Lung (tissue), 12 donors: ENCODE data around the gene CXCL13. TPM values are rescaled to one million over a fixed set of nuclear protein-coding genes. Genes with fewer than 3 reads are reported as not detected.

ENCODE experiments used
- ATAC-seq: fragments of 200-7000 bp; cut with Tn5 transposase; one replicate; pipeline ENCODE4 v1.9.1; 2020; ENCODE audit warnings: moderate number of reproducible peaks; ENCODE audit not compliant: insufficient read depth, low FRiP score
- DNase-seq, 3 donors: peaks; one replicate each; pipeline ENCODE4 v3.0.0-alpha.2; 2013 to 2017
- H3K27ac ChIP-seq, 2 donors: one replicate each; pipeline ENCODE4 v1.5.1; 2013; ENCODE audit warnings: mild to moderate bottlenecking in 2 of 2, moderate library complexity in 2 of 2, control low read depth in 1 of 2, inconsistent platforms in 1 of 2, low read depth in 1 of 2, low read length in 1 of 2
- H3K27me3 ChIP-seq, 3 donors: one replicate each; pipeline ENCODE4 v1.5.1; 2013; ENCODE audit warnings: low read length in 2 of 3; ENCODE audit not compliant: control insufficient read depth in 3 of 3, insufficient read depth in 3 of 3
- H3K36me3 ChIP-seq, 4 donors: one replicate each; pipeline ENCODE4 v1.5.1; 2013; ENCODE audit warnings: low read length in 4 of 4, mild to moderate bottlenecking in 1 of 4, moderate library complexity in 1 of 4; ENCODE audit not compliant: control insufficient read depth in 4 of 4, insufficient read depth in 4 of 4
- H3K4me1 ChIP-seq, 5 donors: one replicate each; pipeline ENCODE4 v1.5.1; 2013; ENCODE audit warnings: low read length in 5 of 5, mild to moderate bottlenecking in 2 of 5, moderate library complexity in 1 of 5; ENCODE audit not compliant: control insufficient read depth in 5 of 5, insufficient read depth in 5 of 5
- H3K4me3 ChIP-seq: one replicate; pipeline ENCODE4 v1.5.1; 2013; ENCODE audit warnings: mild to moderate bottlenecking, control low read depth, moderate library complexity
- H3K9ac ChIP-seq, 2 donors: one replicate each; pipeline ENCODE4 v1.5.1; 2013; ENCODE audit warnings: low read length in 2 of 2, control low read depth in 1 of 2; ENCODE audit not compliant: insufficient read depth in 1 of 2
- H3K9me3 ChIP-seq, 4 donors: one replicate each; pipeline ENCODE4 v1.5.1; 2013; ENCODE audit warnings: low read length in 3 of 4, mild to moderate bottlenecking in 1 of 4, moderate library complexity in 1 of 4; ENCODE audit not compliant: control insufficient read depth in 4 of 4, insufficient read depth in 3 of 4
- CTCF ChIP-seq: IDR thresholded peaks from 2 replicates; pipeline ENCODE4 v1.5.1; 2012; ENCODE audit warnings: mild to moderate bottlenecking; ENCODE audit errors: control extremely low read depth, extremely low read depth
- WGBS, 2 donors: extraction: QIAGEN DNeasy Blood & Tissue Kit; methylation state at CpG; one replicate each; pipeline ENCODE4 v1.1.7; 2013; 5-methylcytosine and 5-hydroxymethylcytosine counted together
- polyA plus RNA-seq, 2 donors: library from polyadenylated mRNA; stranded (reverse); fragments of 200-250 nt; gene quantifications; one replicate each; pipeline ENCODE4 v1.2.1, GENCODE V29; 2013
- total RNA-seq, 2 donors: library from RNA; depleted of rRNA in 1 of 2; stranded (reverse); fragments of >200 nt in 1 of 2; gene quantifications; one replicate each; pipeline ENCODE4 v1.2.1, GENCODE V29; 2014 to 2021
- donor health status: control.
- donor health status: control.
- donor health status: Bipolar disorder and iron deficiency.
- donor health status: healthy.
- donor health status: DM: yes; HTN: yes; CAD: no.

CXCL13 gene
- total and polyA plus RNA-seq, 4 donors = 0.26 to 50.0 (median 5.4) TPM; not detected in 1

GRCh38 chr4:77593101-77593500 lies 12.5 kb upstream of the CXCL13 start:
- TF ChIP-seq CTCF = no peak
- no peak overlapping the region for H3K9ac ChIP-seq
- no peaks in the 10 kb centered on the region for H3K4me1 ChIP-seq
- H3K36me3 ChIP-seq = no peaks in the 10 kb centered on the region
- ATAC-seq (no peak), DNase-seq (no peak)
- H3K9me3 ChIP-seq = no peaks in the 10 kb centered on the region
- WGBS, 2 donors = 53 to 60% methylated on average over 7 of the region's 7 CpGs
- H3K4me3 ChIP-seq = no peak overlapping the region
- no peaks in the 10 kb centered on the region for H3K27me3 ChIP-seq
- H3K27ac ChIP-seq = no peak overlapping the region

- Histone ChIP-seq H3K9ac (no peak overlapping the region), H3K4me1 (no peaks in the 10 kb centered on the region), H3K36me3 (no peaks in the 10 kb centered on the region), H3K27me3 (no peaks in the 10 kb centered on the region), H3K9me3 (no peaks in the 10 kb centered on the region), H3K27ac (no peak overlapping the region), H3K4me3 (no peak overlapping the region)
- ATAC-seq (no peak), DNase-seq (no peak)
- no peak for TF ChIP-seq CTCF
- WGBS, 2 donors = 73 to 85% methylated on average over 2 of the region's 2 CpGs
Observed at GRCh38 chr4:77593993-77594392, 11.6 kb upstream of the CXCL13 start.

- Histone ChIP-seq H3K27ac (no peak overlapping the region), H3K27me3 (peaks cover 0 to 4% (median 0%) of the 10 kb centered on the region in 3 donors), H3K9me3 (no peaks in the 10 kb centered on the region), H3K4me1 (no peaks in the 10 kb centered on the region), H3K9ac (no peak overlapping the region), H3K4me3 (no peak overlapping the region), H3K36me3 (no peaks in the 10 kb centered on the region)
- ATAC-seq (no peak), DNase-seq (no peak)
- 83 to 88% methylated on average over 4 of the region's 4 CpGs for WGBS, 2 donors
- TF ChIP-seq CTCF = no peak
Observed at GRCh38 chr4:77595364-77595973, 10.2 kb upstream of the CXCL13 start.

- H3K4me3 ChIP-seq = no peak overlapping the region
- WGBS, 2 donors = 42 to 52% methylated on average over 2 of the region's 2 CpGs
- no peaks in the 10 kb centered on the region for H3K36me3 ChIP-seq
- H3K9ac ChIP-seq = no peak overlapping the region
- no peak for ATAC-seq
- peaks cover 0 to 3% (median 0%) of the 10 kb centered on the region in 5 donors for H3K4me1 ChIP-seq
- H3K9me3 ChIP-seq = no peaks in the 10 kb centered on the region
- no peak for TF ChIP-seq CTCF
- H3K27ac ChIP-seq = no peak overlapping the region
- DNase-seq = peak in 1 of 3 donors; percentile 29
- peaks cover 0 to 4% (median 0%) of the 10 kb centered on the region in 3 donors for H3K27me3 ChIP-seq
Observed at GRCh38 chr4:77599378-77599777, 6.2 kb upstream of the CXCL13 start.
